ENCODE measurements around the gene TSBP1. TPM values are rescaled to one million over a fixed set of nuclear protein-coding genes. Genes with fewer than 3 reads are reported as not detected.

TSBP1 gene
- total RNA-seq, 1 donor from 2014 or later: not detected

GRCh38 chr6:32397252-32397920, 25.7 kb upstream of the TSBP1 start:
- DNase-seq (ENCODE audit: low spot score): no peak

GRCh38 chr6:32396028-32396427, 24.3 kb upstream of the TSBP1 start:
- Mint-ChIP-seq H3K4me3 (no peak overlapping the region), H3K36me3 (ENCODE audit: low read depth) (no peaks in the 10 kb centered on the region), H3K9me3 (no peaks in the 10 kb centered on the region), H3K27me3 (ENCODE audit: insufficient read depth) (peaks cover 19% of the 10 kb centered on the region), H3K4me1 (ENCODE audit: low read depth) (no peaks in the 10 kb centered on the region), H3K27ac (no peak overlapping the region)
- DNase-seq (ENCODE audit: low spot score): no peak
- intact Hi-C loops (cut with micrococcal nuclease): no loop called here

More at GRCh38 chr6:32397252-32397920, 25.7 kb upstream of the TSBP1 start:
- H3K4me3 Mint-ChIP-seq: no peak overlapping the region
- intact Hi-C loops (cut with micrococcal nuclease): no loop called here
- no peaks in the 10 kb centered on the region for H3K36me3 Mint-ChIP-seq (ENCODE audit: low read depth)
- H3K27me3 Mint-ChIP-seq (ENCODE audit: insufficient read depth): peaks cover 24% of the 10 kb centered on the region
- no peak overlapping the region for H3K27ac Mint-ChIP-seq
- no peaks in the 10 kb centered on the region for H3K4me1 Mint-ChIP-seq (ENCODE audit: low read depth)
- H3K9me3 Mint-ChIP-seq: no peaks in the 10 kb centered on the region

- intact Hi-C loops (cut with micrococcal nuclease): no loop called here
- no peaks in the 10 kb centered on the region for H3K4me1 Mint-ChIP-seq (ENCODE audit: low read depth)
- H3K4me3 Mint-ChIP-seq: no peak overlapping the region
Observed at GRCh38 chr6:32393665-32394420, 22.1 kb upstream of the TSBP1 start.

GRCh38 chr6:32391505-32391904, 19.8 kb upstream of the TSBP1 start:
- Mint-ChIP-seq H3K27ac (no peak overlapping the region), H3K27me3 (ENCODE audit: insufficient read depth) (peaks cover 27% of the 10 kb centered on the region), H3K4me3 (no peak overlapping the region), H3K36me3 (ENCODE audit: low read depth) (no peaks in the 10 kb centered on the region), H3K9me3 (no peaks in the 10 kb centered on the region), H3K4me1 (ENCODE audit: low read depth) (no peaks in the 10 kb centered on the region)
- intact Hi-C loops (cut with micrococcal nuclease): no loop called here
- DNase-seq (ENCODE audit: low spot score): no peak

More at GRCh38 chr6:32393665-32394420, 22.1 kb upstream of the TSBP1 start:
- no peak for DNase-seq (ENCODE audit: low spot score)
- Mint-ChIP-seq H3K27ac (no peak overlapping the region), H3K27me3 (ENCODE audit: insufficient read depth) (peaks cover 18% of the 10 kb centered on the region), H3K9me3 (no peaks in the 10 kb centered on the region), H3K36me3 (ENCODE audit: low read depth) (no peaks in the 10 kb centered on the region)

- no peaks in the 10 kb centered on the region for H3K36me3 Mint-ChIP-seq (ENCODE audit: low read depth)
- no peak for DNase-seq (ENCODE audit: low spot score)
- intact Hi-C loops (cut with micrococcal nuclease): no loop called here
- H3K27me3 Mint-ChIP-seq (ENCODE audit: insufficient read depth): peaks cover 16% of the 10 kb centered on the region
- H3K4me3 Mint-ChIP-seq: no peak overlapping the region
- no peaks in the 10 kb centered on the region for H3K9me3 Mint-ChIP-seq
- H3K4me1 Mint-ChIP-seq (ENCODE audit: low read depth): no peaks in the 10 kb centered on the region
- H3K27ac Mint-ChIP-seq: no peak overlapping the region
Observed at GRCh38 chr6:32387589-32388340, 16.1 kb upstream of the TSBP1 start.

- Mint-ChIP-seq H3K4me3 (no peak overlapping the region), H3K27ac (no peak overlapping the region), H3K9me3 (no peaks in the 10 kb centered on the region), H3K36me3 (ENCODE audit: low read depth) (no peaks in the 10 kb centered on the region), H3K27me3 (ENCODE audit: insufficient read depth) (peaks cover 22% of the 10 kb centered on the region), H3K4me1 (ENCODE audit: low read depth) (no peaks in the 10 kb centered on the region)
- no peak for DNase-seq (ENCODE audit: low spot score)
- intact Hi-C loops (cut with micrococcal nuclease): no loop called here
Observed at GRCh38 chr6:32386040-32386439, 14.3 kb upstream of the TSBP1 start.

GRCh38 chr6:32382757-32383420, 11.2 kb upstream of the TSBP1 start:
- Mint-ChIP-seq H3K27ac (no peak overlapping the region), H3K4me1 (ENCODE audit: low read depth) (no peaks in the 10 kb centered on the region), H3K9me3 (no peaks in the 10 kb centered on the region), H3K36me3 (ENCODE audit: low read depth) (no peaks in the 10 kb centered on the region), H3K4me3 (no peak overlapping the region), H3K27me3 (ENCODE audit: insufficient read depth) (peaks cover 19% of the 10 kb centered on the region)
- no peak for DNase-seq (ENCODE audit: low spot score)
- intact Hi-C loops (cut with micrococcal nuclease): no loop called here

GRCh38 chr6:32379545-32379944, 7.8 kb upstream of the TSBP1 start:
- H3K4me3 Mint-ChIP-seq: no peak overlapping the region
- DNase-seq (ENCODE audit: low spot score): no peak

GRCh38 chr6:32375739-32376529, 4.2 kb upstream of the TSBP1 start:
- intact Hi-C loops (cut with micrococcal nuclease): loop anchor here (10.0 kb wide), 1 partner anchor 121 kb away; no protein-coding TSS in a partner anchor
- no peaks in the 10 kb centered on the region for H3K9me3 Mint-ChIP-seq
- H3K27me3 Mint-ChIP-seq (ENCODE audit: insufficient read depth): peaks cover 31% of the 10 kb centered on the region
- no peak overlapping the region for H3K4me3 Mint-ChIP-seq
- H3K4me1 Mint-ChIP-seq (ENCODE audit: low read depth): no peaks in the 10 kb centered on the region
- H3K36me3 Mint-ChIP-seq (ENCODE audit: low read depth): no peaks in the 10 kb centered on the region
- H3K27ac Mint-ChIP-seq: no peak overlapping the region
- DNase-seq (ENCODE audit: low spot score): no peak

More at GRCh38 chr6:32379545-32379944, 7.8 kb upstream of the TSBP1 start:
- Mint-ChIP-seq H3K9me3 (no peaks in the 10 kb centered on the region), H3K36me3 (ENCODE audit: low read depth) (no peaks in the 10 kb centered on the region), H3K27me3 (ENCODE audit: insufficient read depth) (peaks cover 27% of the 10 kb centered on the region), H3K4me1 (ENCODE audit: low read depth) (no peaks in the 10 kb centered on the region), H3K27ac (no peak overlapping the region)
- intact Hi-C loops (cut with micrococcal nuclease): loop anchor here (10.0 kb wide), 1 partner anchor 125 kb away; no protein-coding TSS in a partner anchor

- no peak overlapping the region for H3K4me3 Mint-ChIP-seq
- no peaks in the 10 kb centered on the region for H3K9me3 Mint-ChIP-seq
- peaks cover 6% of the 10 kb centered on the region for H3K4me1 Mint-ChIP-seq (ENCODE audit: low read depth)
- intact Hi-C loops (cut with micrococcal nuclease): loop anchor here (10.0 kb wide), 1 partner anchor 116 kb away; no protein-coding TSS in a partner anchor
- H3K27me3 Mint-ChIP-seq (ENCODE audit: insufficient read depth): peaks cover 36% of the 10 kb centered on the region
- no peak overlapping the region for H3K27ac Mint-ChIP-seq
- no peaks in the 10 kb centered on the region for H3K36me3 Mint-ChIP-seq (ENCODE audit: low read depth)
- no peak for DNase-seq (ENCODE audit: low spot score)
Observed at GRCh38 chr6:32371229-32371628, 474 bp downstream of the TSBP1 start.

- DNase-seq (ENCODE audit: low spot score): no peak
- Mint-ChIP-seq H3K27me3 (ENCODE audit: insufficient read depth) (peaks cover 35% of the 10 kb centered on the region), H3K4me3 (no peak overlapping the region), H3K36me3 (ENCODE audit: low read depth) (no peaks in the 10 kb centered on the region), H3K9me3 (no peaks in the 10 kb centered on the region), H3K4me1 (ENCODE audit: low read depth) (peaks cover 6% of the 10 kb centered on the region), H3K27ac (no peak overlapping the region)
- intact Hi-C loops (cut with micrococcal nuclease): loop anchor here (10.0 kb wide), 1 partner anchor 116 kb away; no protein-coding TSS in a partner anchor
Observed at GRCh38 chr6:32370505-32370904, 1.2 kb downstream of the TSBP1 start.

- DNase-seq (ENCODE audit: low spot score): no peak
- Mint-ChIP-seq H3K36me3 (ENCODE audit: low read depth) (no peaks in the 10 kb centered on the region), H3K27me3 (ENCODE audit: insufficient read depth) (peaks cover 26% of the 10 kb centered on the region), H3K4me3 (no peak overlapping the region), H3K4me1 (ENCODE audit: low read depth) (peaks cover 6% of the 10 kb centered on the region), H3K9me3 (no peaks in the 10 kb centered on the region), H3K27ac (no peak overlapping the region)
- intact Hi-C loops (cut with micrococcal nuclease): loop anchor here (10.0 kb wide), 1 partner anchor 115 kb away; no protein-coding TSS in a partner anchor
Observed at GRCh38 chr6:32369660-32370059, 2.0 kb downstream of the TSBP1 start.
